ENCODE data around the gene PCBP1. TPM values are rescaled to one million over a fixed set of nuclear protein-coding genes. Genes with fewer than 3 reads are reported as not detected.

The PCBP1 gene
- total and polyA plus RNA-seq, 2 experiments from 2014 or later: 212 to 393 TPM

DNA sequence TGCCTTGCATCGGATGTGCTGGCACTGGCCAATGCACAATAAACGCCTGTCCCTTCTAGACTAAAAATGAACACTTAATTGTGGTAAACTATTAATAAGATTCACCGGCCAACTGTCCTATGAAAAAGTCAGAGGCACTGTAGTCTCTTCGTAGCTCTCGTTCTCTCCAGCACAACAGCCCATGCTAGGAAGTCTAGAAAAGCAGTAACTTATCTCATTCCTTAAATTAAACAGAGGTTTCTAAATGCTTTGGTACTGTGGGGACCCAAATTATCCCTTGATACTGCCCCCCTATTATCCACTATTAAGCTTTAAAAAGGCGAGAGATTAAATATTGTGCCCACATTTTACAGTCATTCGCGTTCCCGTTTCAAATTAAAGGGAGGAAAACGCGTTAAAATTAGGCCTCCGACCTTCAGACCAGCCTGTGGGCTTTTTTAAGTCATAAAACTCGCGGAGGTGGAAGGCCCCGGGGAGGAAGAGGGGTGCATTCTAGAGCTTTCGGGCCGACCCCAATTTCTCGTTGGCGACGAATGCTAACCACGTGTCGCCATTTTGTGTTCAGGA is 1.5 kb upstream of the PCBP1 start:
- Histone ChIP-seq H3F3A (replicated peaks; ENCODE audit: low read depth) (peaks cover 33% of the 10 kb centered on the region), H3K4me2 (peak overlapping the region; percentile 64), H2AFZ (no peak overlapping the region), H4K20me1 (replicated peaks; ENCODE audit: insufficient read depth) (0 out of 2 replicates have a peak, but pooled peaks cover 5% of the 10 kb centered on the region), H3K79me2 (replicated peaks; ENCODE audit: insufficient read depth) (peaks cover 31% of the 10 kb centered on the region), H3K4me3 (peak overlapping the region; percentile 85), H3K36me3 (ENCODE audit: insufficient read depth) (peaks cover 17% of the 10 kb centered on the region; the same call in 1 of the 2 replicates), H3K27ac (ENCODE audit: low read depth) (peak overlapping the region; percentile 99), H3K4me1 (ENCODE audit: insufficient read depth) (peaks cover 23% of the 10 kb centered on the region), H3K9me2 (ENCODE audit: insufficient read depth) (no peaks in the 10 kb centered on the region), H3K27me3 (ENCODE audit: insufficient read depth) (no peaks in the 10 kb centered on the region)
- DNase-seq (ENCODE audit: low spot score): peak; percentile 34
- Mint-ChIP-seq H3K4me3 (peak overlapping the region; percentile 97), H3K27ac (peak overlapping the region; percentile 100), H3K36me3 (ENCODE audit: low read depth) (peaks cover 63% of the 10 kb centered on the region), H3K27me3 (ENCODE audit: insufficient read depth, low read depth, poor library complexity) (peaks cover 43% of the 10 kb centered on the region), H3K9me3 (peaks cover 11% of the 10 kb centered on the region), H3K4me1 (peaks cover 39% of the 10 kb centered on the region)
- TF ChIP-seq ZNF114 (CRISPR knock-in tag; IDR thresholded peaks at IDR 0.05): no peak
- TF ChIP-seq, protein P1, sequence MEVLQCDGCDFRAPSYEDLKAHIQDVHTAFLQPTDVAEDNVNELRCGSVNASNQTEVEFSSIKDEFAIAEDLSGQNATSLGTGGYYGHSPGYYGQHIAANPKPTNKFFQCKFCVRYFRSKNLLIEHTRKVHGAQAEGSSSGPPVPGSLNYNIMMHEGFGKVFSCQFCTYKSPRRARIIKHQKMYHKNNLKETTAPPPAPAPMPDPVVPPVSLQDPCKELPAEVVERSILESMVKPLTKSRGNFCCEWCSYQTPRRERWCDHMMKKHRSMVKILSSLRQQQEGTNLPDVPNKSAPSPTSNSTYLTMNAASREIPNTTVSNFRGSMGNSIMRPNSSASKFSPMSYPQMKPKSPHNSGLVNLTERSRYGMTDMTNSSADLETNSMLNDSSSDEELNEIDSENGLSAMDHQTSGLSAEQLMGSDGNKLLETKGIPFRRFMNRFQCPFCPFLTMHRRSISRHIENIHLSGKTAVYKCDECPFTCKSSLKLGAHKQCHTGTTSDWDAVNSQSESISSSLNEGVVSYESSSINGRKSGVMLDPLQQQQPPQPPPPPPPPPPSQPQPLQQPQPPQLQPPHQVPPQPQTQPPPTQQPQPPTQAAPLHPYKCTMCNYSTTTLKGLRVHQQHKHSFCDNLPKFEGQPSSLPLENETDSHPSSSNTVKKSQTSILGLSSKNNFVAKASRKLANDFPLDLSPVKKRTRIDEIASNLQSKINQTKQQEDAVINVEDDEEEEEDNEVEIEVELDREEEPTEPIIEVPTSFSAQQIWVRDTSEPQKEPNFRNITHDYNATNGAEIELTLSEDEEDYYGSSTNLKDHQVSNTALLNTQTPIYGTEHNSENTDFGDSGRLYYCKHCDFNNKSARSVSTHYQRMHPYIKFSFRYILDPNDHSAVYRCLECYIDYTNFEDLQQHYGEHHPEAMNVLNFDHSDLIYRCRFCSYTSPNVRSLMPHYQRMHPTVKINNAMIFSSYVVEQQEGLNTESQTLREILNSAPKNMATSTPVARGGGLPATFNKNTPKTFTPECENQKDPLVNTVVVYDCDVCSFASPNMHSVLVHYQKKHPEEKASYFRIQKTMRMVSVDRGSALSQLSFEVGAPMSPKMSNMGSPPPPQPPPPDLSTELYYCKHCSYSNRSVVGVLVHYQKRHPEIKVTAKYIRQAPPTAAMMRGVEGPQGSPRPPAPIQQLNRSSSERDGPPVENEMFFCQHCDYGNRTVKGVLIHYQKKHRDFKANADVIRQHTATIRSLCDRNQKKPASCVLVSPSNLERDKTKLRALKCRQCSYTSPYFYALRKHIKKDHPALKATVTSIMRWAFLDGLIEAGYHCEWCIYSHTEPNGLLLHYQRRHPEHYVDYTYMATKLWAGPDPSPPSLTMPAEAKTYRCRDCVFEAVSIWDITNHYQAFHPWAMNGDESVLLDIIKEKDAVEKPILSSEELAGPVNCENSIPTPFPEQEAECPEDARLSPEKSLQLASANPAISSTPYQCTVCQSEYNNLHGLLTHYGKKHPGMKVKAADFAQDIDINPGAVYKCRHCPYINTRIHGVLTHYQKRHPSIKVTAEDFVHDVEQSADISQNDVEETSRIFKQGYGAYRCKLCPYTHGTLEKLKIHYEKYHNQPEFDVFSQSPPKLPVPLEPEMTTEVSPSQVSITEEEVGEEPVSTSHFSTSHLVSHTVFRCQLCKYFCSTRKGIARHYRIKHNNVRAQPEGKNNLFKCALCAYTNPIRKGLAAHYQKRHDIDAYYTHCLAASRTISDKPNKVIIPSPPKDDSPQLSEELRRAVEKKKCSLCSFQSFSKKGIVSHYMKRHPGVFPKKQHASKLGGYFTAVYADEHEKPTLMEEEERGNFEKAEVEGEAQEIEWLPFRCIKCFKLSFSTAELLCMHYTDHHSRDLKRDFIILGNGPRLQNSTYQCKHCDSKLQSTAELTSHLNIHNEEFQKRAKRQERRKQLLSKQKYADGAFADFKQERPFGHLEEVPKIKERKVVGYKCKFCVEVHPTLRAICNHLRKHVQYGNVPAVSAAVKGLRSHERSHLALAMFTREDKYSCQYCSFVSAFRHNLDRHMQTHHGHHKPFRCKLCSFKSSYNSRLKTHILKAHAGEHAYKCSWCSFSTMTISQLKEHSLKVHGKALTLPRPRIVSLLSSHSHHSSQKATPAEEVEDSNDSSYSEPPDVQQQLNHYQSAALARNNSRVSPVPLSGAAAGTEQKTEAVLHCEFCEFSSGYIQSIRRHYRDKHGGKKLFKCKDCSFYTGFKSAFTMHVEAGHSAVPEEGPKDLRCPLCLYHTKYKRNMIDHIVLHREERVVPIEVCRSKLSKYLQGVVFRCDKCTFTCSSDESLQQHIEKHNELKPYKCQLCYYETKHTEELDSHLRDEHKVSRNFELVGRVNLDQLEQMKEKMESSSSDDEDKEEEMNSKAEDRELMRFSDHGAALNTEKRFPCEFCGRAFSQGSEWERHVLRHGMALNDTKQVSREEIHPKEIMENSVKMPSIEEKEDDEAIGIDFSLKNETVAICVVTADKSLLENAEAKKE (CRISPR knock-in tag; IDR thresholded peaks at IDR 0.05): no peak
- TF ChIP-seq ZNF331 (CRISPR knock-in tag; IDR thresholded peaks at IDR 0.05; ENCODE audit: low read depth): no peak
- TF ChIP-seq, protein P2, sequence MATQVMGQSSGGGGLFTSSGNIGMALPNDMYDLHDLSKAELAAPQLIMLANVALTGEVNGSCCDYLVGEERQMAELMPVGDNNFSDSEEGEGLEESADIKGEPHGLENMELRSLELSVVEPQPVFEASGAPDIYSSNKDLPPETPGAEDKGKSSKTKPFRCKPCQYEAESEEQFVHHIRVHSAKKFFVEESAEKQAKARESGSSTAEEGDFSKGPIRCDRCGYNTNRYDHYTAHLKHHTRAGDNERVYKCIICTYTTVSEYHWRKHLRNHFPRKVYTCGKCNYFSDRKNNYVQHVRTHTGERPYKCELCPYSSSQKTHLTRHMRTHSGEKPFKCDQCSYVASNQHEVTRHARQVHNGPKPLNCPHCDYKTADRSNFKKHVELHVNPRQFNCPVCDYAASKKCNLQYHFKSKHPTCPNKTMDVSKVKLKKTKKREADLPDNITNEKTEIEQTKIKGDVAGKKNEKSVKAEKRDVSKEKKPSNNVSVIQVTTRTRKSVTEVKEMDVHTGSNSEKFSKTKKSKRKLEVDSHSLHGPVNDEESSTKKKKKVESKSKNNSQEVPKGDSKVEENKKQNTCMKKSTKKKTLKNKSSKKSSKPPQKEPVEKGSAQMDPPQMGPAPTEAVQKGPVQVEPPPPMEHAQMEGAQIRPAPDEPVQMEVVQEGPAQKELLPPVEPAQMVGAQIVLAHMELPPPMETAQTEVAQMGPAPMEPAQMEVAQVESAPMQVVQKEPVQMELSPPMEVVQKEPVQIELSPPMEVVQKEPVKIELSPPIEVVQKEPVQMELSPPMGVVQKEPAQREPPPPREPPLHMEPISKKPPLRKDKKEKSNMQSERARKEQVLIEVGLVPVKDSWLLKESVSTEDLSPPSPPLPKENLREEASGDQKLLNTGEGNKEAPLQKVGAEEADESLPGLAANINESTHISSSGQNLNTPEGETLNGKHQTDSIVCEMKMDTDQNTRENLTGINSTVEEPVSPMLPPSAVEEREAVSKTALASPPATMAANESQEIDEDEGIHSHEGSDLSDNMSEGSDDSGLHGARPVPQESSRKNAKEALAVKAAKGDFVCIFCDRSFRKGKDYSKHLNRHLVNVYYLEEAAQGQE (IDR thresholded peaks at IDR 0.05; ENCODE audit: unreplicated experiment): no peak
- TF ChIP-seq STAT1 (IDR thresholded peaks at IDR 0.05; ENCODE audit: unreplicated experiment): no peak
- TF ChIP-seq EZH2phosphoT487 (IDR thresholded peaks at IDR 0.05; ENCODE audit: unreplicated experiment): no peak
- no peak for TF ChIP-seq JUNB (IDR thresholded peaks at IDR 0.05; ENCODE audit: unreplicated experiment)
- no peak for TF ChIP-seq CREB1 (CRISPR knock-in tag; IDR thresholded peaks at IDR 0.05; ENCODE audit: low read depth)
- TF ChIP-seq, protein P3, sequence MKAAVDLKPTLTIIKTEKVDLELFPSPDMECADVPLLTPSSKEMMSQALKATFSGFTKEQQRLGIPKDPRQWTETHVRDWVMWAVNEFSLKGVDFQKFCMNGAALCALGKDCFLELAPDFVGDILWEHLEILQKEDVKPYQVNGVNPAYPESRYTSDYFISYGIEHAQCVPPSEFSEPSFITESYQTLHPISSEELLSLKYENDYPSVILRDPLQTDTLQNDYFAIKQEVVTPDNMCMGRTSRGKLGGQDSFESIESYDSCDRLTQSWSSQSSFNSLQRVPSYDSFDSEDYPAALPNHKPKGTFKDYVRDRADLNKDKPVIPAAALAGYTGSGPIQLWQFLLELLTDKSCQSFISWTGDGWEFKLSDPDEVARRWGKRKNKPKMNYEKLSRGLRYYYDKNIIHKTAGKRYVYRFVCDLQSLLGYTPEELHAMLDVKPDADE (IDR thresholded peaks at IDR 0.05): no peak
- TF ChIP-seq POLR2AphosphoS5 (IDR thresholded peaks at IDR 0.05; ENCODE audit: low read depth): no peak
- ATAC-seq: no peak
